DMS114 treated with DMSO at 0.1 percent for 48 hours (cell line): ENCODE measurements around the gene PCDHGA9.
A peak's percentile ranks its signal among the peaks of the same experiment; 100 is the strongest.
"Not testable (repeated sequence)": the region's sequence is repeated elsewhere in the genome, so short reads cannot be mapped to it uniquely, and the experiment has no call there.

Source experiments
- DNase-seq: peaks from one replicate; lab custom pipeline; 2025; ENCODE audit not compliant: unreplicated experiment; lab: John Stamatoyannopoulos, UW

The PCDHGA9 gene

GRCh38 chr5:141402553-141403243 is at the start of gene PCDHGA9:
TSS of gene PCDHGA9 (plus strand) at chr5:141402778. CDS start at chr5:141402953, 175 bp downstream.
- no peak for DNase-seq

- no peak for DNase-seq
Observed at GRCh38 chr5:141354900-141355469, 47.6 kb upstream of the PCDHGA9 start, which contains the start of gene PCDHGA4. TSS of gene PCDHGA4 (plus strand) at chr5:141355021. CDS start at chr5:141355108, 87 bp downstream.

GRCh38 chr5:141355641-141356040 is 46.9 kb upstream of the PCDHGA9 start:
- DNase-seq, result no peak

- DNase-seq, result no peak
Observed at GRCh38 chr5:141356133-141356532, 46.4 kb upstream of the PCDHGA9 start.

- no peak for DNase-seq
Observed at GRCh38 chr5:141356950-141357349, 45.6 kb upstream of the PCDHGA9 start.

DNA sequence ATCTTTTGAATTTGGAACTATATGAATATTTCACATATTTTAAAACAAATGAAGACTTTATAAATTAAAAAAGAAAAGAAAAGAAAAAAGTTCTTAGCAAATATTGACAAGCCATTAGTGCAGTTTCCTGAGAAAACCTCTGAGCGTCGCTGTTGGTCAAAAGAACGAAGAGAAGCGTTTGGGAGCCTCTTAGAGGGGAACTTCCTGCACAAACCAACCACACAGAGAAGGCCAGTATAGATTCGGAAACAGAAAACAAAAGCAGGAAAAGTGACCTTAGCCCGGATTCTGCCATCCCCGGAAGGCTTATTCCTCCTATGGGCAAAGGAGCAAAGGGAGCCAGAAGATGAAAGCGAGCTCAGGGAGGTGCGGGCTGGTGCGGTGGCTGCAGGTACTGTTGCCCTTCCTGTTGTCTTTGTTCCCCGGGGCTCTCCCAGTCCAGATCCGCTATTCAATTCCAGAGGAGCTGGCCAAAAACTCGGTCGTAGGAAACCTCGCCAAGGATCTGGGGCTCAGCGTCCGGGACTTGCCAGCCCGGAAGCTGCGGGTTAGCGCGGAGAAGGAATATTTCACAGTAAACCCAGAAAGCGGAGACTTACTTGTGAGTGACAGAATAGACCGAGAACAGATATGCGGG is 42.7 kb upstream of the PCDHGA9 start, which contains the start of gene PCDHGB2:
Gene PCDHGB2 (plus strand): TSS at position 205 of the 637 bp plus-strand sequence. CDS start 142 bp downstream, at position 347.
- no peak for DNase-seq

DNA sequence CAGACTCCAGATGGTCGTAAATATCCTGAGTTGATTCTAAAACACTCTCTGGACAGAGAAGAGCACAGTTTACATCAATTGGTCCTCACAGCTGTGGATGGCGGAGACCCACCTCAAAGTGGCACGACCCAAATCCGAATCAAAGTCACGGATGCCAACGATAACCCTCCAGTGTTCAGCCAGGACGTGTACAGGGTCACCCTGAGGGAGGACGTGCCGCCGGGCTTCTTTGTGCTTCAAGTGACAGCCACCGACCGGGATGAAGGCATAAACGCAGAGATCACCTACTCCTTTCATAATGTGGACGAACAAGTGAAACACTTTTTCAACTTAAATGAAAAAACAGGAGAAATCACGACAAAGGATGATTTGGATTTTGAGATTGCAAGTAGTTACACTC is 41.9 kb upstream of the PCDHGA9 start:
- DNase-seq, result no peak

GRCh38 chr5:141362719-141363118 is 39.9 kb upstream of the PCDHGA9 start:
- no peak for DNase-seq

- peak; percentile 36 for DNase-seq
Observed at GRCh38 chr5:141363952-141364660, 38.5 kb upstream of the PCDHGA9 start, which contains the start of gene PCDHGA5. TSS of gene PCDHGA5 (plus strand) at chr5:141364162. CDS start at chr5:141364331, 169 bp downstream.

DNA sequence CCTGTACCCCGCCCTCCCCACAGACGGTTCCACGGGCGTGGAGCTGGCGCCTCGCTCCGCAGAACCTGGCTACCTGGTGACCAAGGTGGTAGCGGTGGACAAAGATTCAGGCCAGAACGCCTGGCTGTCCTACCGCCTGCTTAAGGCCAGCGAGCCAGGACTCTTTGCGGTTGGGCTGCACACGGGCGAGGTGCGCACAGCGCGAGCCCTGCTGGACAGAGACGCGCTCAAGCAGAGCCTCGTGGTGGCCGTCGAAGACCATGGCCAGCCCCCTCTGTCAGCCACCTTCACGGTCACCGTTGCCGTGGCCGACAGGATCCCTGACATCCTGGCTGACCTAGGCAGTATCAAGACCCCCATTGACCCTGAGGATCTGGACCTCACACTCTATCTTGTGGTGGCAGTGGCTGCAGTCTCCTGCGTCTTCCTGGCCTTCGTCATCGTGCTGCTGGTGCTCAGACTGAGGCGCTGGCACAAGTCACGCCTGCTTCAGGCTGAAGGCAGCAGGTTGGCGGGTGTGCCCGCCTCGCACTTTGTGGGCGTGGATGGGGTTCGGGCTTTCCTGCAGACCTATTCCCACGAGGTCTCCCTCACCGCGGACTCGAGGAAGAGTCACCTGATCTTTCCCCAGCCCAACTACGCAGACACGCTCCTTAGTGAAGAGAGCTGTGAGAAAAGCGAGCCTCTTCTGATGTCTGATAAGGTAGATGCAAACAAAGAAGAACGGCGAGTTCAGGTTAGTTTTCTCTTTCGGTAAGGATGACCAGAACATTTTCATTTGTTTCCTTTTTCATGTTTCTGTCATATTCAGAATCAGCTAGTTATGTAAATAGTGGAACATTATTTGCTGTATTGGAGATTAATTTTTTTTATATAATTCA is 36.3 kb upstream of the PCDHGA9 start:
- DNase-seq, result no peak

- DNase-seq, result no peak
Observed at GRCh38 chr5:141369994-141370848, 32.4 kb upstream of the PCDHGA9 start, which contains the start of gene PCDHGB3. TSS of gene PCDHGB3 (plus strand) at chr5:141370242. CDS start at chr5:141370395, 153 bp downstream.

GRCh38 chr5:141371572-141372475 is 30.8 kb upstream of the PCDHGA9 start:
- no peak for DNase-seq

DNA sequence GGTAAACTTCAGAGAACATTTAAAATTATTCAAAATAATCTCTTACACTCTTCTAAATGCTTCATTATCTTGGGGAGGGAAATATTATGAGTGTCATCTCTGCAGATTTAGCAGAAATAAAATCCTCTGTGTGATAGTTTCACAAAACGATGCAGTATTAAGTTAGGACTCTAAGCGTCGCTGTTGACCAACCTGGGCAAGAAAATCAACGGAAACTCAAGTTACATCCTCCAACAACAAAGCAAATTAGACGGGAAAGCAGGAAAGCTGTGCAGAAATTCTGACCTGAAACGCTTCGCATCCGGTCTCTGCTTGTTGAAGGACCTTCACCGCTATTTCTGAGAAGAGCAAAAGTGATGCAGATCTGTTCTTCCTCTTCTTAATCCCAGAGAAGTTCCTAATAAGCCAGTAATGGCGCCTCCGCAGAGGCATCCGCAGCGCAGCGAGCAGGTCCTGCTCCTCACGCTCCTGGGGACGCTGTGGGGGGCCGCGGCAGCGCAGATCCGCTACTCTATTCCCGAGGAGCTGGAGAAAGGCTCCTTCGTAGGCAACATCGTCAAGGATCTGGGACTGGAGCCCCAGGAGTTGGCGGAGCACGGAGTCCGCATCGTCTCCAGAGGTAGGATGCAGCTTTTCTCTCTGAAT is 28.8 kb upstream of the PCDHGA9 start, which contains the start of gene PCDHGA6:
Gene PCDHGA6 (plus strand): TSS at position 219 of the 645 bp plus-strand sequence. CDS start 193 bp downstream, at position 412.
- DNase-seq, result no peak

DNA sequence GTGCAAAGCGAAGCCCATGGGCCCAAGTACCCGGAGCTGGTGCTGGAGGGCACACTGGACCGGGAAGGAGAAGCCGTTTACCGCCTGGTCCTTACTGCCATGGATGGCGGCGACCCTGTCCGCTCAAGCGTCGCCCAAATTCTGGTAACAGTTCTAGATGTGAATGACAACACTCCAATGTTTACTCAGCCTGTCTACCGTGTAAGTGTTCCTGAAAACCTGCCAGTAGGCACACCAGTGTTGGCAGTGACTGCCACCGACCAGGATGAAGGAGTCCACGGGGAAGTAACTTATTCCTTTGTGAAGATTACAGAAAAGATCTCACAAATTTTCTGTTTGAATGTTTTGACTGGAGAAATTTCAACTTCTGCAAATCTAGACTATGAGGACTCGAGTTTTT is 28.0 kb upstream of the PCDHGA9 start:
- no peak for DNase-seq

- DNase-seq, result not testable (repeated sequence)
Observed at GRCh38 chr5:141375444-141376155, 27.0 kb upstream of the PCDHGA9 start.

DNA sequence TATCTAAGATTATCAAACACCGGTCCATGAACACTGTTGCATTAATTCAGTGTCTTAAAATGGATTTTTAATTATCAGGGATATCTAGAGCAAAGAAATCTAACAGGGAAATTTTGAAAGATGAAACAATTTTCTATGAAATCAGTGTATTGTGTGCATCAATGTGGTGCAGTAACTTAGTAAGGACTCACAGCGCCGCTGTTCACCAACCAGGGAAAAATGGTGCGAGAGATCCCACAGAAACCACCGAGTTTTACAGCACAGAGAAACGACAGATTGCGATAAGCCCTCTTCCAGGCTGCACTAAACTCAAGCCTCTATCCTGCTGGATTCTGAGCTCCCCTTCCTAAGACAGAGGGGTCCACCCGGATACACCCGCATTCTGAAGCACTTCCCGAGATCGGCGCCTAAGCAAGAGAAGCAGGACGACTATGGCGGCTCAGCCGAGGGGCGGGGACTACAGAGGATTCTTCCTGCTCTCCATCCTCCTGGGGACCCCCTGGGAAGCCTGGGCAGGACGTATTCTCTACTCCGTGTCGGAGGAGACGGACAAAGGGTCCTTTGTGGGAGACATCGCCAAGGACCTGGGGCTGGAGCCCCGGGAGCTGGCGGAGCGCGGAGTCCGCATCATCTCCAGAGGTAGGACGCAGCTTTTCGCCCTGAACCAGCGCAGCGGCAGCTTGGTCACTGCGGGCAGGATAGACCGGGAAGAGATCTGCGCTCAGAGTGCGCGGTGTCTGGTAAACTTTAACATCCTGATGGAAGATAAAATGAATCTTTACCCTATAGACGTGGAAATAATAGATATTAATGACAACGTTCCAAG is 19.9 kb upstream of the PCDHGA9 start, which contains the start of gene PCDHGA7:
Gene PCDHGA7 (plus strand): TSS at position 274 of the 826 bp plus-strand sequence. CDS start 158 bp downstream, at position 432.
- DNase-seq, result no peak
